GM12875 (cell line): ENCODE measurements around the gene KIF26B.

Source experiments
- H3K4me3 ChIP-seq: one replicate; pipeline ENCODE4 v1.5.1; 2011; ENCODE audit warnings: low read depth, low read length, control low read depth
- TF ChIP-seq, protein P1 (sequence below): IDR thresholded peaks from 2 replicates; pipeline ENCODE4 v1.5.1; 2011; ENCODE audit warnings: low read depth, mild to moderate bottlenecking, control low read depth, inconsistent platforms, low read length, moderate library complexity, borderline replicate concordance; ENCODE audit not compliant: insufficient read depth

Gene KIF26B

DNA sequence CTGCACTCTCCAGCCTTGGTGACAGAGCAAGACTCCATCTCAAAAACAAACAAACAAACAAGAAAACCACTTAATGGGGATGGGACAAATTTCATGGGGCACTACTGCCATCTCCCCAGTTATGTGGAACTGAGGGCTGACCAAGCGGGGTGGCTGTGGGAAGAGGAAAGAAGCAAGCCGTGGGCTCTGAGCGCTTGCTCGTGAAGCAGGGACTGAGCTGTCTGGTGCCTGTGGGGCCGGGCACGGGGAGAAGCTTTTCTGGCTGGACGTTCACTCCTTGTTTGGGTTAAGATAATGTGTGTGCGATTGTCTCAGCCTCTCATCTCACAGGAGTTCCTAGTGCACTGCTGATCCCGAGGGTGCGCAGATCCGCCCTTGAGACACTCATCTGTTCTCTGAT, 22.0 kb upstream of the KIF26B start:
- TF ChIP-seq, protein P1, sequence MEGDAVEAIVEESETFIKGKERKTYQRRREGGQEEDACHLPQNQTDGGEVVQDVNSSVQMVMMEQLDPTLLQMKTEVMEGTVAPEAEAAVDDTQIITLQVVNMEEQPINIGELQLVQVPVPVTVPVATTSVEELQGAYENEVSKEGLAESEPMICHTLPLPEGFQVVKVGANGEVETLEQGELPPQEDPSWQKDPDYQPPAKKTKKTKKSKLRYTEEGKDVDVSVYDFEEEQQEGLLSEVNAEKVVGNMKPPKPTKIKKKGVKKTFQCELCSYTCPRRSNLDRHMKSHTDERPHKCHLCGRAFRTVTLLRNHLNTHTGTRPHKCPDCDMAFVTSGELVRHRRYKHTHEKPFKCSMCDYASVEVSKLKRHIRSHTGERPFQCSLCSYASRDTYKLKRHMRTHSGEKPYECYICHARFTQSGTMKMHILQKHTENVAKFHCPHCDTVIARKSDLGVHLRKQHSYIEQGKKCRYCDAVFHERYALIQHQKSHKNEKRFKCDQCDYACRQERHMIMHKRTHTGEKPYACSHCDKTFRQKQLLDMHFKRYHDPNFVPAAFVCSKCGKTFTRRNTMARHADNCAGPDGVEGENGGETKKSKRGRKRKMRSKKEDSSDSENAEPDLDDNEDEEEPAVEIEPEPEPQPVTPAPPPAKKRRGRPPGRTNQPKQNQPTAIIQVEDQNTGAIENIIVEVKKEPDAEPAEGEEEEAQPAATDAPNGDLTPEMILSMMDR = no peak

DNA sequence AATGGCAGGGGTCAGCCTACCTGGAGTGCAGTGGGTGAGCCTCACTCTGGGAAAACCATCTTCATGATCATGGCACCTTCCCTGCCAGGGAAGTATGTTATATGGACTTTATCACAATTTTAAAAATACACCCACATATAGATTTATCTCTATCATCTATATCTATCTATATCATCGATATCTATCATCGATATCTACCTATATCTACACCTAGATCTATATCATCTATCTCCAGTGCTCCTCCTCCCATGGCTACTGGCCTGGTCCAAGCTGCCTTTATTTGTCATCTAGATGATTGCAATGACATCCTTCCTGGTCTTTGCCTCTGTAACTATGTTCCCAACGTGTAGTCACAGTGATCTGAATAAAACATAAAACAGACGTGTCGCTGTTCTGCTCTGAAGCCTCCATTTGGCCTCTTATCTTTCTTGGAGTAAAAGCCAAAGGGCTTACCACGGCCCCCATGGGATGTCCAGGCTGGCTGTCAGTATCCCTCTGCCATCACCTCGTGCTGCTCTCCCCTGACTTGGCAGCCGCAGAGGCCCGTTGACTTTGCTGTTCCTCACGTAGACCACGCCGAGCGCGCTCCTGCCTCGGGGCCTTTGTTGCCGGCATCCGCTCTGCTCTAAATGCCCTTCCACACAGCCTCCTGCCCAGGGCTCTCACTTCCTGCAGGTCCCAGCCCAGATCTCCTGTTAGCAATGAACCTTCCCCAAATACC, 20.6 kb upstream of the KIF26B start:
- TF ChIP-seq, protein P1 = no peak
- H3K4me3 ChIP-seq = no peak overlapping the region

More for the DNA sequence above, 22.0 kb upstream of the KIF26B start:
- no peak overlapping the region for H3K4me3 ChIP-seq

DNA sequence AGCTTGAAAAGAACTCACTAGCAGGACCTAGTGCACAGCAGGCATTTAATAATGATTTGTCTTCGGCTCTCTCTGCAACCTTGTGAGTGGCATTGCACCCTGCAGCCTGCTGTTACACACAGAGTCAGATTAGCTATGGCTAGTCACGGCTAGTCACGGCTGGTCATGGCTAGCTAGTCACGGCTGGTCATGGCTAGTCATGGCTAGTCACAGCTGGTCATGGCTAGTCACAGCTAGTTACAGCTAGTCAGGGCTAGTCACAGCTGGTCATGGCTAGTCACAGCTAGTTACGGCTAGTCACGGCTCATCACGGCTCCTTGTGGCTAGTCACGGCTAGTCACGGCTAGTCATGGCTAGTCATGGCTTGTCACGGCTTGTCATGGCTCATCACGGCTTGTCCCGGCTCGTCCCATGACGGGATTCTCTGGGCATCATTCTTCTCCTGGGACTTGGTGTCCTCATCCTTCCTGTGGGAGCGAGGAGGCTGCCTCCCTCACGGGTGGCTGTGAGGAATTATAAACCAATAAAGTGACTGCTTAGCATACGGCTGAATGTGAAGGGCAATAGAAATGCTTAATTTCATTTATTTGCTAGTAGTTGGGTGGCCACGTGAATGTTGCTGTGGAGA, 12.5 kb upstream of the KIF26B start:
- TF ChIP-seq, protein P1 = no peak
- H3K4me3 ChIP-seq = no peak overlapping the region

GRCh38 chr1:245142976-245143375, 11.8 kb upstream of the KIF26B start:
- TF ChIP-seq, protein P1 = no peak

GRCh38 chr1:245143849-245144248, 10.9 kb upstream of the KIF26B start:
- H3K4me3 ChIP-seq = no peak overlapping the region
- TF ChIP-seq, protein P1 = no peak

More at GRCh38 chr1:245142976-245143375, 11.8 kb upstream of the KIF26B start:
- no peak overlapping the region for H3K4me3 ChIP-seq

DNA sequence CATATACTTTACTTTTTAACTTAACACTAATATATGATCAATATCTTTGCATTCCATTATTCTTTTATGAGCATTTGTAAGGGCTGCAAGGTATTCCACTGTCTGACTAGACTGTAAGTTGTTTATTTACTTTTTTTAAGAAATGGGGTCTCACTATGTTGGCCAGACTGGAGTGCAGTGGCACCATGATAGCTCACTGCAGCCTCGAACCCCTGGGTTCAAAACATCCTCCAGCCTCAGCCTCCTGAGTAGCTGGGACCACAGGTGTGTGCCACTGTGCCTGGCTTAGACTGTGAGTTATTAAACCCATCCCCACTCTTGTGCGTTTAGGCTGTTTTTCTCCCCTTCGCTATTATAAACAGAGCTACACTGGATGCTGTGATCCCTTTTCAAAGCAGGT, 6.7 kb upstream of the KIF26B start:
- H3K4me3 ChIP-seq = no peak overlapping the region
- TF ChIP-seq, protein P1 = no peak

DNA sequence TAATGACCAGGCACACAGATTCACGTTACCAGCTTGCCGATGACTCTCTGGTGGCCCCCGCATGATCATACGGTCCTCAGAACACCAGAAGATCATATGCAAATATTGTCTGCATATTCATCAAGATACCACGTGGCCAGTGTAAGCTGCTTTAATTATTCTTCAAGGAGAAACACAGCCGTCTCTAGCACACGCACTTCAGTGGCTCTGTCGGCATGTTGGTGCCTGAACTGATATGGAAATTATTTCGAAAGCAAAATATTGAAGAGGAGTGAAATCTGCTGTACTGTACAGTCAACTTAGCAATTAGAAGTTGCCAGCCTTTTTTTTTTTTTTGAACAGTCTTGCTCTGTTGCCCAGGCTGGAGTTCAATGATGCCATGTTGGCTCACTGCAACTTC, 5.9 kb upstream of the KIF26B start:
- TF ChIP-seq, protein P1 = no peak

More for the DNA sequence above, 5.9 kb upstream of the KIF26B start:
- no peak overlapping the region for H3K4me3 ChIP-seq
